PC-3 (cell line): ENCODE measurements around the gene EXD1. TPM values are rescaled to one million over a fixed set of nuclear protein-coding genes. Genes with fewer than 3 reads are reported as not detected.
A peak's percentile ranks its signal among the peaks of the same experiment; 100 is the strongest.

Experiments
- ATAC-seq: fragments of 200-7000 bp; cut with Tn5 transposase; 2 replicates; pipeline ENCODE4 v1.9.1; 2020; ENCODE audit warnings: mild to moderate bottlenecking, moderate library complexity
- BruUV-seq: library from RNA; stranded (reverse); fragments of 400-500 nt; replicated peaks from 2 replicates; lab custom pipeline; 2021; lab: Mats Ljungman, UMichigan
- CTCF ChIA-PET: fragments of 300-600 bp; sonication (Branson Sonifier 250); formaldehyde crosslinking; loops from one replicate; lab custom pipeline; 2022; ENCODE audit warnings: antibody characterized with exemption; lab: Charles Lee
- POLR2A ChIA-PET: fragments of 300-600 bp; sonication (Branson Sonifier 250); formaldehyde crosslinking; loops from one replicate; lab custom pipeline; 2022; ENCODE audit warnings: antibody characterized with exemption; ENCODE audit not compliant: unreplicated experiment; lab: Charles Lee
- DNase-seq: peaks from one replicate; pipeline ENCODE4 v3.0.0-alpha.2; 2015
- H2AFZ ChIP-seq: fragments of 300-600 bp; sonication (generic); 2 replicates; pipeline ENCODE4 v1.6.0; 2016; ENCODE audit warnings: antibody characterized with exemption, low read length
- H3F3A ChIP-seq: fragments of 300-600 bp; sonication (generic); one replicate; pipeline ENCODE4 v1.6.0; 2017; ENCODE audit warnings: antibody characterized with exemption, low read length, control low read depth, mild to moderate bottlenecking; ENCODE audit not compliant: unreplicated experiment
- H3K27ac ChIP-seq: fragments of 300-600 bp; sonication (generic); 2 replicates; pipeline ENCODE4 v1.5.1; 2016; ENCODE audit warnings: mild to moderate bottlenecking, low read length
- H3K27me3 ChIP-seq: fragments of 300-600 bp; sonication (generic); 2 replicates; pipeline ENCODE4 v1.6.1; 2016; ENCODE audit warnings: low read length, mixed read lengths
- H3K36me3 ChIP-seq: fragments of 300-600 bp; sonication (generic); 2 replicates; pipeline ENCODE4 v1.6.1; 2016; ENCODE audit warnings: low read depth, mixed run types, low read length, mixed read lengths
- H3K4me1 ChIP-seq: fragments of 300-600 bp; sonication (generic); 2 replicates; pipeline ENCODE4 v1.5.1; 2016; ENCODE audit warnings: low read length; ENCODE audit not compliant: insufficient read depth
- H3K4me2 ChIP-seq: fragments of 300-600 bp; sonication (generic); 2 replicates; pipeline ENCODE4 v1.6.0; 2016; ENCODE audit warnings: low read length
- H3K4me3 ChIP-seq: fragments of 300-600 bp; sonication (generic); 2 replicates; pipeline ENCODE4 v1.5.1; 2016; ENCODE audit warnings: mild to moderate bottlenecking, low read length, mixed read lengths
- H3K79me2 ChIP-seq: fragments of 300-600 bp; sonication (generic); 2 replicates; pipeline ENCODE4 v1.6.1; 2017; ENCODE audit warnings: low read length, mixed read lengths
- H3K9ac ChIP-seq: fragments of 300-600 bp; sonication (generic); 2 replicates; pipeline ENCODE4 v1.6.0; 2016; ENCODE audit warnings: mild to moderate bottlenecking, low read length
- H3K9me2 ChIP-seq: fragments of 300-600 bp; sonication (generic); replicated peaks from 2 replicates; pipeline ENCODE4 v1.6.1; 2016; ENCODE audit warnings: mixed run types, low read length, mixed read lengths
- H3K9me3 ChIP-seq: fragments of 300-600 bp; sonication (generic); 2 replicates; pipeline ENCODE4 v1.6.1; 2016; ENCODE audit warnings: low read length, mixed read lengths
- H4K20me1 ChIP-seq: fragments of 300-600 bp; sonication (generic); 2 replicates; pipeline ENCODE4 v1.6.1; 2016; ENCODE audit warnings: low read length, mixed read lengths
- EZH2 ChIP-seq: fragments of 300-600 bp; sonication (generic); IDR thresholded peaks from one replicate; pipeline ENCODE4 v1.6.1; 2017; ENCODE audit warnings: antibody characterized with exemption, mild to moderate bottlenecking, low read length; ENCODE audit not compliant: unreplicated experiment
- EZH2phosphoT487 ChIP-seq: fragments of 300-600 bp; sonication (generic); IDR thresholded peaks from 2 replicates; pipeline ENCODE4 v1.6.1; 2018; ENCODE audit warnings: mild to moderate bottlenecking, antibody characterized with exemption, low read length, borderline replicate concordance
- intact Hi-C: fragments of 100-400 bp; cut with micrococcal nuclease; formaldehyde crosslinking; loops from 2 replicates; pipeline ENCODE4 v1.9.0; 2023
- total RNA-seq: library from RNA; depleted of rRNA; stranded (reverse); fragments of >200 nt; gene quantifications from 2 replicates; pipeline ENCODE4 v1.2.3, GENCODE V29; 2014
- TF ChIP-seq, protein P1 (sequence below): fragments of 300-600 bp; sonication (generic); conservative IDR thresholded peaks from 2 replicates; pipeline ENCODE4 v1.5.1; 2017; ENCODE audit warnings: antibody characterized with exemption, low read depth, mild to moderate bottlenecking, low read length

Gene EXD1
- total RNA-seq, 1 experiment from 2014 or later = not detected

DNA sequence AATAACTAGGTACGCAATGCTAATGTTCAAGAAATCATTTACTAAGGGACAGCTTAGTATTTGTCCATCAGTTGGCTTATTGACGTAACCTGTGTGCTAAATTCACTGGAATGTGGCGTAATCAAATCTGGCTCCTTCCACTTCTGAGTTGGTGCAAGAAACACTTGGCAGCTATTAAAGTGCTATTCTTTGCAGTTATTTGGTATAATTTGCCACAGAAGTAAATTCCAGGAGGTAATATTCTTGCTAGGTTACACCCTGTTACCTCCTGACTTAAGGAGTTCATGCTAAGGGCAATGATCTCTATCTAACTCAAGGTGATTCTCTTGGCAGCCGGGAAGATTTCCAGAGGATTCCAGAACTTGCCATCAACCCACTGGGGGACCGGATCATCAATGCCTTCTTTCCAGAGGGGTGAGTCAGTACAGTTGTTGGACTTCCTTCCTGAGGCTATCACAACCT is 26.1 kb upstream of the EXD1 start:
- ATAC-seq = no peak
- POLR2A ChIA-PET = no interaction called here
- H3K4me2 ChIP-seq = peak overlapping the region; percentile 19; the same call in 1 of the 2 replicates

DNA sequence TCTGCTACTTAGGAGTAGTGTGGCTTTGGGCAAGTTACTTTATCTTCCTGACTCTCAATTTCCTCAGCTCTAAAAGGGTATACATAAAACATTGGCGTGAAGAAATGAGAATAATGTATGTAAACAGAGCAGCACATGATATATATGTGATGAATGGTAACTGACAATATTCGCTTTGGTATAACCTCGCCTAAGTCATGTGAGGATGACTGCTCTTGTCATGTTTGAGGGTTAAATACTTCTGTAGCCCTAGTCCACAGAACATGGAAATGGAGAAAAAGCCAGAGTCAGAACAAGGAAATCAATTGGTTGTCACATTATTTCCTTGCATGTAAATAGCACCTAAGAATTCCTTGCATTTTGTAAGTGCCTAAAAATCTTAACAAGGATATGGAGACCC is 25.5 kb upstream of the EXD1 start:
- TF ChIP-seq, protein P1, sequence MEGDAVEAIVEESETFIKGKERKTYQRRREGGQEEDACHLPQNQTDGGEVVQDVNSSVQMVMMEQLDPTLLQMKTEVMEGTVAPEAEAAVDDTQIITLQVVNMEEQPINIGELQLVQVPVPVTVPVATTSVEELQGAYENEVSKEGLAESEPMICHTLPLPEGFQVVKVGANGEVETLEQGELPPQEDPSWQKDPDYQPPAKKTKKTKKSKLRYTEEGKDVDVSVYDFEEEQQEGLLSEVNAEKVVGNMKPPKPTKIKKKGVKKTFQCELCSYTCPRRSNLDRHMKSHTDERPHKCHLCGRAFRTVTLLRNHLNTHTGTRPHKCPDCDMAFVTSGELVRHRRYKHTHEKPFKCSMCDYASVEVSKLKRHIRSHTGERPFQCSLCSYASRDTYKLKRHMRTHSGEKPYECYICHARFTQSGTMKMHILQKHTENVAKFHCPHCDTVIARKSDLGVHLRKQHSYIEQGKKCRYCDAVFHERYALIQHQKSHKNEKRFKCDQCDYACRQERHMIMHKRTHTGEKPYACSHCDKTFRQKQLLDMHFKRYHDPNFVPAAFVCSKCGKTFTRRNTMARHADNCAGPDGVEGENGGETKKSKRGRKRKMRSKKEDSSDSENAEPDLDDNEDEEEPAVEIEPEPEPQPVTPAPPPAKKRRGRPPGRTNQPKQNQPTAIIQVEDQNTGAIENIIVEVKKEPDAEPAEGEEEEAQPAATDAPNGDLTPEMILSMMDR = no peak
- TF ChIP-seq EZH2 (no peak), EZH2phosphoT487 (no peak)
- Histone ChIP-seq H3K36me3 (peaks cover 4% of the 10 kb centered on the region; the same call in 1 of the 2 replicates), H3K4me1 (peaks cover 37% of the 10 kb centered on the region), H2AFZ (no peak overlapping the region), H3K9ac (no peak overlapping the region), H3K79me2 (no peaks in the 10 kb centered on the region), H3K9me2 (no peaks in the 10 kb centered on the region), H4K20me1 (no peaks in the 10 kb centered on the region), H3F3A (no peaks in the 10 kb centered on the region), H3K27ac (no peak overlapping the region), H3K4me3 (no peak overlapping the region), H3K27me3 (no peaks in the 10 kb centered on the region), H3K9me3 (no peaks in the 10 kb centered on the region), H3K4me2 (peak overlapping the region; percentile 19; the same call in 1 of the 2 replicates)
- ATAC-seq = no peak
- ChIA-PET POLR2A (no interaction called here), CTCF (no interaction called here)
- no peak for DNase-seq
- intact Hi-C loops = no loop called here
- BruUV-seq = no TSS peak

More for the DNA sequence above, 26.1 kb upstream of the EXD1 start:
- CTCF ChIA-PET = no interaction called here
- Histone ChIP-seq H3K9me3 (no peaks in the 10 kb centered on the region), H3K36me3 (peaks cover 4% of the 10 kb centered on the region; the same call in 1 of the 2 replicates), H3K79me2 (no peaks in the 10 kb centered on the region), H3K4me1 (peaks cover 37% of the 10 kb centered on the region), H3K9me2 (no peaks in the 10 kb centered on the region), H3K27ac (no peak overlapping the region), H3K27me3 (no peaks in the 10 kb centered on the region), H3K4me3 (no peak overlapping the region), H2AFZ (no peak overlapping the region), H4K20me1 (no peaks in the 10 kb centered on the region), H3F3A (no peaks in the 10 kb centered on the region), H3K9ac (no peak overlapping the region)
- intact Hi-C loops = no loop called here
- TF ChIP-seq, protein P1 = no peak
- TF ChIP-seq EZH2phosphoT487 = no peak
- TF ChIP-seq EZH2 = no peak
- DNase-seq = peak; percentile 50
- BruUV-seq = no TSS peak

DNA sequence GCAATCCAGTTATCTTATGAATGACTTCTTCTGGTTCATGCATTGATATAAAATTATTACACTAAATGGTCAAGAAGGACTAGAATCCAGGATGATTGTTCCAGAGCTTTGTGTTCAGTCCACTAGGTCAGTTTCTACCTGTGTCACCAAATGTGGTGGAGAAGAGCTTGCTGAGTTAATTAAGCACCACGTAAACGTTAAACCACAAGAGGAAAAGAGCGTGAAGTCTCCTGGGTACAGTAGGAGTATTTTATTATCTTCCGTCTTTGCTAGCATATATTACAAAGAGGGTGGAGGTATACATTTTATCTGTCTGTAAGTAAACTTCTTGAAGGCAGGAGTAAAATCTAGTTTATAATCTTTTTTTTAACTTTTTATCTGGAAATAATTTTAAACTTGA is 24.0 kb upstream of the EXD1 start:
- intact Hi-C loops = no loop called here
- DNase-seq (no peak), ATAC-seq (no peak)
- no peak overlapping the region for H3K27ac ChIP-seq
- H3K4me1 ChIP-seq = peaks cover 38% of the 10 kb centered on the region
- H3K9me2 ChIP-seq = no peaks in the 10 kb centered on the region
- POLR2A ChIA-PET = no interaction called here
- no peak overlapping the region for H3K9ac ChIP-seq
- TF ChIP-seq, protein P1 = no peak
- TF ChIP-seq EZH2 = no peak
- TF ChIP-seq EZH2phosphoT487 = no peak
- peaks cover 4% of the 10 kb centered on the region; the same call in 1 of the 2 replicates for H3K36me3 ChIP-seq
- CTCF ChIA-PET = no interaction called here
- no peaks in the 10 kb centered on the region for H4K20me1 ChIP-seq
- H3K79me2 ChIP-seq = no peaks in the 10 kb centered on the region
- no peaks in the 10 kb centered on the region for H3F3A ChIP-seq
- no peak overlapping the region for H2AFZ ChIP-seq
- H3K4me3 ChIP-seq = no peak overlapping the region
- no peaks in the 10 kb centered on the region for H3K9me3 ChIP-seq
- H3K27me3 ChIP-seq = no peaks in the 10 kb centered on the region
- H3K4me2 ChIP-seq = no peak overlapping the region
- no TSS peak for BruUV-seq
